Hepatocyte (in vitro differentiated cells): ENCODE results near the gene MAPK1. TPM values are rescaled to one million over a fixed set of nuclear protein-coding genes. Genes with fewer than 3 reads are reported as not detected.

Experiments
- DNase-seq: peaks from one replicate; pipeline ENCODE4 v3.0.0-alpha.2; 2016; ENCODE audit warnings: low spot score
- H2AFZ ChIP-seq: fragments of 200-600 bp; sonication (generic); 2 replicates; pipeline ENCODE4 v1.6.0; 2016; ENCODE audit warnings: antibody characterized with exemption, mild to moderate bottlenecking
- H3K27ac ChIP-seq: fragments of 200-600 bp; sonication (generic); 2 replicates; pipeline ENCODE4 v1.5.1; 2016; ENCODE audit warnings: mild to moderate bottlenecking
- H3K27me3 ChIP-seq: fragments of 200-600 bp; sonication (generic); 2 replicates; pipeline ENCODE4 v1.6.1; 2016
- H3K36me3 ChIP-seq: fragments of 200-600 bp; sonication (generic); replicated peaks from 2 replicates; pipeline ENCODE4 v1.5.1; 2016; ENCODE audit warnings: low read depth; ENCODE audit not compliant: insufficient read depth
- H3K4me1 ChIP-seq: fragments of 200-600 bp; sonication (generic); 2 replicates; pipeline ENCODE4 v1.5.1; 2016; ENCODE audit warnings: mild to moderate bottlenecking, moderate library complexity; ENCODE audit not compliant: insufficient read depth
- H3K4me2 ChIP-seq: fragments of 200-600 bp; sonication (generic); 2 replicates; pipeline ENCODE4 v1.6.0; 2016
- H3K4me3 ChIP-seq: fragments of 200-600 bp; sonication (generic); 2 replicates; pipeline ENCODE4 v1.5.1; 2016; ENCODE audit warnings: mild to moderate bottlenecking
- H3K79me2 ChIP-seq: fragments of 200-600 bp; sonication (generic); 2 replicates; pipeline ENCODE4 v1.6.0; 2017; ENCODE audit warnings: mild to moderate bottlenecking
- H3K9me2 ChIP-seq: fragments of 200-600 bp; sonication (generic); replicated peaks from 2 replicates; pipeline ENCODE4 v1.6.0; 2017; ENCODE audit warnings: mild to moderate bottlenecking; ENCODE audit not compliant: insufficient read depth
- H3K9me3 ChIP-seq: fragments of 200-600 bp; sonication (generic); 2 replicates; pipeline ENCODE4 v1.5.1; 2016; ENCODE audit warnings: low read depth, mild to moderate bottlenecking
- H4K20me1 ChIP-seq: fragments of 200-600 bp; sonication (generic); 2 replicates; pipeline ENCODE4 v1.6.0; 2016; ENCODE audit warnings: mild to moderate bottlenecking; ENCODE audit not compliant: insufficient read depth, poor library complexity, severe bottlenecking
- CTCF ChIP-seq: fragments of 200-600 bp; sonication (generic); IDR thresholded peaks from 2 replicates; pipeline ENCODE4 v1.5.1; 2016; ENCODE audit warnings: antibody characterized with exemption, mild to moderate bottlenecking; ENCODE audit not compliant: poor library complexity
- EZH2 ChIP-seq: fragments of 200-600 bp; sonication (generic); IDR thresholded peaks from 2 replicates; pipeline ENCODE4 v1.6.1; 2016; ENCODE audit warnings: antibody characterized with exemption, mild to moderate bottlenecking, borderline replicate concordance
- EZH2phosphoT487 ChIP-seq: fragments of 200-600 bp; sonication (generic); IDR thresholded peaks from one replicate; pipeline ENCODE4 v1.6.1; 2018; ENCODE audit warnings: antibody characterized with exemption, mild to moderate bottlenecking, low read depth, moderate library complexity; ENCODE audit not compliant: unreplicated experiment, severe bottlenecking
- WGBS: methylation state at CpG from one replicate; pipeline ENCODE4 v1.1.6; 2016; ENCODE audit warnings: low lambda C conversion rate; ENCODE audit errors: missing lambda C conversion rate; 5-methylcytosine and 5-hydroxymethylcytosine counted together
- polyA plus RNA-seq: library from polyadenylated mRNA; unstranded; fragments of >200 nt; fragmentation: Nextera tagmentation; extraction: Ambion mirVana; gene quantifications from 2 replicates; pipeline ENCODE4 v1.2.1, GENCODE V29; 2016
- total RNA-seq: library from RNA; depleted of rRNA; stranded (reverse); fragments of >200 nt; gene quantifications from 2 replicates; pipeline ENCODE4 v1.2.3, GENCODE V29; 2014

Gene MAPK1
- total and polyA plus RNA-seq, 2 experiments from 2014 or later = 52.2 to 74.5 TPM

- Histone ChIP-seq H3K4me3 (no peak overlapping the region), H2AFZ (no peak overlapping the region), H3K27me3 (no peaks in the 10 kb centered on the region), H3K9me2 (no peaks in the 10 kb centered on the region), H3K27ac (no peak overlapping the region), H3K4me1 (no peaks in the 10 kb centered on the region), H3K36me3 (no peaks in the 10 kb centered on the region), H3K79me2 (no peaks in the 10 kb centered on the region), H4K20me1 (no peaks in the 10 kb centered on the region), H3K4me2 (peak overlapping the region; percentile 26), H3K9me3 (no peaks in the 10 kb centered on the region)
- TF ChIP-seq CTCF (peak; percentile 70), EZH2 (no peak), EZH2phosphoT487 (no peak)
- 35% methylated on average over 14 of the region's 14 CpGs for WGBS
- DNase-seq = peak; percentile 82
Measured at GRCh38 chr22:21712751-21713427, 154.6 kb downstream of the MAPK1 start.

- H3K27me3 ChIP-seq = no peaks in the 10 kb centered on the region
- H2AFZ ChIP-seq = no peak overlapping the region
- no peak overlapping the region for H3K27ac ChIP-seq
- no peak overlapping the region for H3K4me3 ChIP-seq
- no peaks in the 10 kb centered on the region for H3K4me1 ChIP-seq
- H3K79me2 ChIP-seq = no peaks in the 10 kb centered on the region
- WGBS = 96% methylated on average over 4 of the region's 4 CpGs
- H3K9me2 ChIP-seq = no peaks in the 10 kb centered on the region
- TF ChIP-seq CTCF (no peak), EZH2 (no peak), EZH2phosphoT487 (no peak)
- H3K9me3 ChIP-seq = no peaks in the 10 kb centered on the region
- no peaks in the 10 kb centered on the region for H4K20me1 ChIP-seq
- H3K4me2 ChIP-seq = no peak overlapping the region
- H3K36me3 ChIP-seq = no peaks in the 10 kb centered on the region
- DNase-seq = no peak
Measured at GRCh38 chr22:21711851-21712250, 155.6 kb downstream of the MAPK1 start.

DNA sequence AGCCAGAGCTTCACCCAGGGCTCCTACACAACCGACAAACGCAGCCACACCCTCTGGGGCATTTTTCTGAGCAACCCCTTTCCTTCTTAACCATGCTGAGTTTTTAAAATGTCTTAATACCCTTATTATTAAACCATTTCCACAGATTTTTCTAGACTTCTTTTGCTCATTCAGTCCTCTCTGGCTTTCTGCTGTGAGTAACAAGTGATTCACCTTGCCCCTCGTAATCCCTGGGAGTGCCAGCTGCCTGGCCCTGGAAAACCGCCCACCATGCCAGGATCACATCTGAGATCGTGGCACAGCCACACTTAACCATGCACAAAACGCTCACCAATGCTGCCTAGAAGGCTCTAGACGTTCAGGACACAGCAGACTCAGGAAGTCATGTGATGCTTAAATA is 157.3 kb downstream of the MAPK1 start:
- H3K9me3 ChIP-seq = no peaks in the 10 kb centered on the region
- TF ChIP-seq EZH2 (no peak), EZH2phosphoT487 (no peak), CTCF (no peak)
- no peaks in the 10 kb centered on the region for H3K9me2 ChIP-seq
- no peak overlapping the region for H2AFZ ChIP-seq
- no peaks in the 10 kb centered on the region for H3K27me3 ChIP-seq
- H3K4me3 ChIP-seq = no peak overlapping the region
- H4K20me1 ChIP-seq = no peaks in the 10 kb centered on the region
- DNase-seq = no peak
- no peaks in the 10 kb centered on the region for H3K36me3 ChIP-seq
- H3K79me2 ChIP-seq = no peaks in the 10 kb centered on the region
- H3K4me2 ChIP-seq = no peak overlapping the region
- no peaks in the 10 kb centered on the region for H3K4me1 ChIP-seq
- 88% methylated on average over 7 of the region's 7 CpGs for WGBS
- no peak overlapping the region for H3K27ac ChIP-seq

- no peak overlapping the region for H3K4me2 ChIP-seq
- H2AFZ ChIP-seq = no peak overlapping the region
- DNase-seq = no peak
- H3K9me3 ChIP-seq = no peaks in the 10 kb centered on the region
- H3K4me3 ChIP-seq = no peak overlapping the region
- no peaks in the 10 kb centered on the region for H4K20me1 ChIP-seq
- TF ChIP-seq EZH2phosphoT487 (no peak), CTCF (no peak), EZH2 (no peak)
- no peak overlapping the region for H3K27ac ChIP-seq
- 90% methylated on average over 6 of the region's 8 CpGs for WGBS
- H3K79me2 ChIP-seq = no peaks in the 10 kb centered on the region
- no peaks in the 10 kb centered on the region for H3K9me2 ChIP-seq
- no peaks in the 10 kb centered on the region for H3K4me1 ChIP-seq
- no peaks in the 10 kb centered on the region for H3K27me3 ChIP-seq
- no peaks in the 10 kb centered on the region for H3K36me3 ChIP-seq
Measured at GRCh38 chr22:21709688-21710087, 157.8 kb downstream of the MAPK1 start.
